Sigmoid colon (tissue), 4 donors: ENCODE results near the gene WDR33.

Experiments
- POLR2A ChIP-seq, 2 donors: fragments of 450-650 bp; IDR thresholded peaks; one replicate each; pipeline ENCODE4 v1.6.1; 2016; ENCODE audit warnings: antibody characterized with exemption in 2 of 2, mild to moderate bottlenecking in 2 of 2, moderate library complexity in 2 of 2
- POLR2AphosphoS5 ChIP-seq, 4 donors: sonication (generic); formaldehyde crosslinking; IDR thresholded peaks; one replicate each; pipeline ENCODE4 v1.6.1; 2017; ENCODE audit warnings: antibody characterized with exemption in 4 of 4
- TF ChIP-seq, protein P1 (sequence below), 4 experiments: fragments of 450-650 bp in 3 of 4; fragments of 200-600 bp in 1 of 4; IDR thresholded peaks; one replicate each; pipeline ENCODE4 v1.5.1; 2016 to 2019; ENCODE audit warnings: antibody characterized with exemption in 4 of 4, mild to moderate bottlenecking in 3 of 4, moderate library complexity in 2 of 4

DNA sequence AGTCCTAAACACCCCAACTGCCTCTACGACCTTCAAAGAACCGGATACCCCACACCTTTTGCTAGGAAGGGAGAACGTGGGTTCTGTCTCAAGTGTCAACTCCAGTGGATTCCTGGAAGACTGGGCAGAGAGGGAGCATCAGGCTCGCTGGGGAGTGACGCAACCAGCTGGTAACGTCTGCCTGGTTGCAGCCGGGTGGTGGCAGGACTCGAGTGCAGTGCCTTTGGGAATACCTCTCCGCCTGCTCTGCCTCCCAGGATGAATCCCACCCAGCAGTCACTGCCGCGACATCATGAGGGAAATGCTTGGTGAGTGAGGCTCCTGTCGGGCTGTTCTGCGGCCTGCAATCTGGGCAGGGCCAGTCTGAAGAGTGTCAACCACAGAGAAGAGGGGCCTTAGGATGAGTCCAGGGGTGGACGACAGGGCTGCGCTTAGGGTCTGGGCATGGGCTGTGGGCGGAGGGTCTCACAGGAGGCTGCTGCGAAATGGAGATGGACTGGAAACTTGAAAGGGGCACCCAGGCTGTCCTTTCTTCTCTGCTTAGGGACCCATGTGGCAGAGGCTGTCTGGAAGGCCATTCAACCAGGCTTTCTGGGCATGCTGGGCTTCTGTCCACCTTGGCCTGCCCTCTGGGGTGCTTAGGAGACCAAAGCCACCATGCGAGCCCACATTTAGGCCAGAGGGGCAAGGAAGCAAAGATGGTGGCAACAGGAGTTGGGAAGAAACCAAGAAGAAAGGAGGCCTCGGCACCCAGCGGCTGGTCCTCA lies 152.1 kb downstream of the WDR33 start:
- TF ChIP-seq, protein P1, sequence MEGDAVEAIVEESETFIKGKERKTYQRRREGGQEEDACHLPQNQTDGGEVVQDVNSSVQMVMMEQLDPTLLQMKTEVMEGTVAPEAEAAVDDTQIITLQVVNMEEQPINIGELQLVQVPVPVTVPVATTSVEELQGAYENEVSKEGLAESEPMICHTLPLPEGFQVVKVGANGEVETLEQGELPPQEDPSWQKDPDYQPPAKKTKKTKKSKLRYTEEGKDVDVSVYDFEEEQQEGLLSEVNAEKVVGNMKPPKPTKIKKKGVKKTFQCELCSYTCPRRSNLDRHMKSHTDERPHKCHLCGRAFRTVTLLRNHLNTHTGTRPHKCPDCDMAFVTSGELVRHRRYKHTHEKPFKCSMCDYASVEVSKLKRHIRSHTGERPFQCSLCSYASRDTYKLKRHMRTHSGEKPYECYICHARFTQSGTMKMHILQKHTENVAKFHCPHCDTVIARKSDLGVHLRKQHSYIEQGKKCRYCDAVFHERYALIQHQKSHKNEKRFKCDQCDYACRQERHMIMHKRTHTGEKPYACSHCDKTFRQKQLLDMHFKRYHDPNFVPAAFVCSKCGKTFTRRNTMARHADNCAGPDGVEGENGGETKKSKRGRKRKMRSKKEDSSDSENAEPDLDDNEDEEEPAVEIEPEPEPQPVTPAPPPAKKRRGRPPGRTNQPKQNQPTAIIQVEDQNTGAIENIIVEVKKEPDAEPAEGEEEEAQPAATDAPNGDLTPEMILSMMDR (IDR thresholded peaks at IDR 0.05) = no peak
- TF ChIP-seq POLR2AphosphoS5 (IDR thresholded peaks at IDR 0.05) (peak; percentile 63 to 79 (median 68)), POLR2A (IDR thresholded peaks at IDR 0.05) (no peak)
